Measurements from ENCODE around the gene CSRP2. TPM values are rescaled to one million over a fixed set of nuclear protein-coding genes. Genes with fewer than 3 reads are reported as not detected.

CSRP2 gene
- polyA plus RNA-seq, 6 donors from 2014 or later = 0.70 to 2.5 (median 1.2) TPM

GRCh38 chr12:76909290-76909689 lies 30.5 kb upstream of the CSRP2 start:
- DNase-seq (no peak), ATAC-seq (ENCODE audit: low read depth in 2 of 2) (no peak)
- H3K27me3 Mint-ChIP-seq = peaks cover 0 to 5% (median 4%) of the 10 kb centered on the region in 3 donors
- no peaks in the 10 kb centered on the region for H3K4me1 Mint-ChIP-seq
- H3K36me3 Mint-ChIP-seq = no peaks in the 10 kb centered on the region
- H3K27ac Mint-ChIP-seq = no peak overlapping the region
- no peak overlapping the region for H3K4me3 Mint-ChIP-seq
- no peaks in the 10 kb centered on the region for H3K9me3 Mint-ChIP-seq

GRCh38 chr12:76908303-76909017 lies 29.6 kb upstream of the CSRP2 start:
- Mint-ChIP-seq H3K4me3 (no peak overlapping the region), H3K36me3 (no peaks in the 10 kb centered on the region)

GRCh38 chr12:76901628-76902380 lies 23.0 kb upstream of the CSRP2 start:
- no peak overlapping the region for H3K4me3 Mint-ChIP-seq
- H3K9me3 Mint-ChIP-seq = no peaks in the 10 kb centered on the region
- DNase-seq (no peak), ATAC-seq (ENCODE audit: low read depth in 2 of 2) (no peak)
- no peaks in the 10 kb centered on the region for H3K36me3 Mint-ChIP-seq
- H3K27me3 Mint-ChIP-seq = peaks cover 0 to 8% (median 0%) of the 10 kb centered on the region in 3 donors
- H3K27ac Mint-ChIP-seq = no peak overlapping the region
- H3K4me1 Mint-ChIP-seq = peaks cover 0 to 4% (median 0%) of the 10 kb centered on the region in 3 donors

More at GRCh38 chr12:76908303-76909017, 29.6 kb upstream of the CSRP2 start:
- H3K27me3 Mint-ChIP-seq = peaks cover 0 to 8% (median 5%) of the 10 kb centered on the region in 3 donors
- no peak overlapping the region for H3K27ac Mint-ChIP-seq
- no peaks in the 10 kb centered on the region for H3K4me1 Mint-ChIP-seq
- ATAC-seq (ENCODE audit: low read depth in 2 of 2) (no peak), DNase-seq (no peak)
- H3K9me3 Mint-ChIP-seq = no peaks in the 10 kb centered on the region

GRCh38 chr12:76899522-76899921 lies 20.7 kb upstream of the CSRP2 start:
- Mint-ChIP-seq H3K36me3 (no peaks in the 10 kb centered on the region), H3K27ac (no peak overlapping the region), H3K27me3 (peaks cover 0 to 5% (median 0%) of the 10 kb centered on the region in 3 donors), H3K4me1 (peaks cover 0 to 4% (median 0%) of the 10 kb centered on the region in 3 donors), H3K4me3 (no peak overlapping the region), H3K9me3 (peaks cover 0 to 4% (median 2%) of the 10 kb centered on the region in 7 donors)
- DNase-seq (no peak), ATAC-seq (ENCODE audit: low read depth in 2 of 2) (no peak)

GRCh38 chr12:76898442-76898841 lies 19.6 kb upstream of the CSRP2 start:
- DNase-seq (no peak), ATAC-seq (ENCODE audit: low read depth in 2 of 2) (no peak)
- Mint-ChIP-seq H3K9me3 (peaks cover 0 to 9% (median 4%) of the 10 kb centered on the region in 7 donors), H3K4me3 (no peak overlapping the region), H3K27ac (no peak overlapping the region), H3K36me3 (no peaks in the 10 kb centered on the region), H3K4me1 (peaks cover 0 to 4% (median 0%) of the 10 kb centered on the region in 3 donors), H3K27me3 (no peaks in the 10 kb centered on the region)

- DNase-seq (no peak), ATAC-seq (ENCODE audit: low read depth in 2 of 2) (no peak)
- Mint-ChIP-seq H3K27ac (no peak overlapping the region), H3K27me3 (peaks cover 0 to 9% (median 6%) of the 10 kb centered on the region in 3 donors), H3K36me3 (no peaks in the 10 kb centered on the region), H3K9me3 (peaks cover 0 to 10% (median 4%) of the 10 kb centered on the region in 7 donors), H3K4me3 (no peak overlapping the region), H3K4me1 (no peaks in the 10 kb centered on the region)
Observed at GRCh38 chr12:76896274-76896673, 17.5 kb upstream of the CSRP2 start.

GRCh38 chr12:76895796-76896195 lies 17.0 kb upstream of the CSRP2 start:
- H3K4me3 Mint-ChIP-seq = no peak overlapping the region
- no peak for DNase-seq
- H3K27ac Mint-ChIP-seq = no peak overlapping the region
- H3K27me3 Mint-ChIP-seq = peaks cover 0 to 9% (median 6%) of the 10 kb centered on the region in 3 donors
- peaks cover 0 to 10% (median 4%) of the 10 kb centered on the region in 7 donors for H3K9me3 Mint-ChIP-seq
- ATAC-seq (ENCODE audit: low read depth in 2 of 2) = no peak
- no peaks in the 10 kb centered on the region for H3K4me1 Mint-ChIP-seq
- no peaks in the 10 kb centered on the region for H3K36me3 Mint-ChIP-seq

GRCh38 chr12:76891609-76892008 lies 12.8 kb upstream of the CSRP2 start:
- ATAC-seq (ENCODE audit: low read depth in 2 of 2) (no peak), DNase-seq (no peak)
- H3K9me3 Mint-ChIP-seq = peaks cover 0 to 13% (median 4%) of the 10 kb centered on the region in 7 donors
- H3K27me3 Mint-ChIP-seq = peaks cover 7 to 22% (median 19%) of the 10 kb centered on the region in 3 donors
- H3K36me3 Mint-ChIP-seq = no peaks in the 10 kb centered on the region
- no peak overlapping the region for H3K4me3 Mint-ChIP-seq
- no peak overlapping the region for H3K27ac Mint-ChIP-seq
- H3K4me1 Mint-ChIP-seq = no peaks in the 10 kb centered on the region

- ATAC-seq (ENCODE audit: low read depth in 2 of 2) (no peak), DNase-seq (no peak)
- Mint-ChIP-seq H3K27ac (peak overlapping the region in 1 of 6 donors; percentile 33), H3K4me3 (no peak overlapping the region), H3K36me3 (no peaks in the 10 kb centered on the region), H3K9me3 (peaks cover 0 to 13% (median 4%) of the 10 kb centered on the region in 7 donors), H3K4me1 (no peaks in the 10 kb centered on the region), H3K27me3 (peaks cover 16 to 22% (median 19%) of the 10 kb centered on the region in 3 donors)
Observed at GRCh38 chr12:76890151-76891143, 11.6 kb upstream of the CSRP2 start.

- peaks cover 0 to 7% (median 2%) of the 10 kb centered on the region in 7 donors for H3K9me3 Mint-ChIP-seq
- H3K27ac Mint-ChIP-seq = no peak overlapping the region
- DNase-seq (no peak), ATAC-seq (ENCODE audit: low read depth in 2 of 2) (no peak)
- peaks cover 16 to 23% (median 22%) of the 10 kb centered on the region in 3 donors for H3K27me3 Mint-ChIP-seq
- no peak overlapping the region for H3K4me3 Mint-ChIP-seq
- no peaks in the 10 kb centered on the region for H3K36me3 Mint-ChIP-seq
- H3K4me1 Mint-ChIP-seq = no peaks in the 10 kb centered on the region
Observed at GRCh38 chr12:76888775-76889174, 10.0 kb upstream of the CSRP2 start.

GRCh38 chr12:76883811-76884210 lies 5.0 kb upstream of the CSRP2 start:
- no peak for ATAC-seq (ENCODE audit: low read depth in 2 of 2)
- Mint-ChIP-seq H3K27me3 (peaks cover 15 to 40% (median 26%) of the 10 kb centered on the region in 3 donors), H3K4me1 (peaks cover 5 to 7% (median 7%) of the 10 kb centered on the region in 3 donors), H3K27ac (no peak overlapping the region), H3K9me3 (peaks cover 0 to 6% (median 0%) of the 10 kb centered on the region in 7 donors), H3K36me3 (no peaks in the 10 kb centered on the region), H3K4me3 (no peak overlapping the region)
- DNase-seq = no peak

GRCh38 chr12:76883151-76883550 lies 4.3 kb upstream of the CSRP2 start:
- DNase-seq = no peak
- no peak for ATAC-seq (ENCODE audit: low read depth in 2 of 2)
- H3K4me1 Mint-ChIP-seq = peaks cover 10 to 14% (median 11%) of the 10 kb centered on the region in 3 donors
- no peaks in the 10 kb centered on the region for H3K9me3 Mint-ChIP-seq
- H3K4me3 Mint-ChIP-seq = no peak overlapping the region
- H3K27me3 Mint-ChIP-seq = peaks cover 17 to 41% (median 29%) of the 10 kb centered on the region in 3 donors
- H3K27ac Mint-ChIP-seq = no peak overlapping the region
- H3K36me3 Mint-ChIP-seq = no peaks in the 10 kb centered on the region

- Mint-ChIP-seq H3K27me3 (peaks cover 18 to 43% (median 33%) of the 10 kb centered on the region in 3 donors), H3K36me3 (no peaks in the 10 kb centered on the region), H3K4me1 (peaks cover 12 to 16% (median 15%) of the 10 kb centered on the region in 3 donors), H3K4me3 (peak overlapping the region in 1 of 8 donors; percentile 1), H3K27ac (peak overlapping the region in 1 of 6 donors; percentile 37), H3K9me3 (no peaks in the 10 kb centered on the region)
- ATAC-seq (ENCODE audit: low read depth in 2 of 2) (no peak), DNase-seq (no peak)
Observed at GRCh38 chr12:76882367-76882766, 3.5 kb upstream of the CSRP2 start.

Measured in naive B cell (primary cell).